Lower leg skin (tissue), 3 donors: Measurements from ENCODE around the gene AUTS2.

Experiments
- POLR2A ChIP-seq, 2 donors: fragments of 450-650 bp; IDR thresholded peaks; one replicate each; pipeline ENCODE4 v1.6.1; 2016 to 2017; ENCODE audit warnings: antibody characterized with exemption in 2 of 2, mild to moderate bottlenecking in 1 of 2, moderate library complexity in 1 of 2
- TF ChIP-seq, protein P1 (sequence below), 3 donors: fragments of 450-650 bp; IDR thresholded peaks; one replicate each; pipeline ENCODE4 v1.5.1; 2016; ENCODE audit warnings: antibody characterized with exemption in 3 of 3, mild to moderate bottlenecking in 3 of 3, moderate library complexity in 2 of 3

DNA sequence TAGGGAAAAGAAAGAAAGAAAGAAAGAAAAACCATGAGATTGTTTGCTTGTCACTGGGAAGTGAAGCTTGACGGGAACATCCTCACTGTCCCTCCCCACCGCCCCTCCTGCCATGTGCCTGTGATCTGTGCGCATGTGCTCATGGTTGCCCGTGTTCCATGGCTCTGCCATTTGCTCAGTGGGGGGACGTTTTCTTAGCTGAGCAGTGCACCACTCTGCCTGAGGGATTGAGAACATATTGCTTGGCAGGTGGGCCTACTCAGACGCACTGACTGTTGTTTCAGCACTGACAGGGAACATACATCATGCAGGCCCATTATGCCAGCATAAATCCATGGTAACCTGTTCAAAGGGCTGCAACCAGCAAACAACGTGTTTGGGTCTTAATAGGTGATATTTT lies 785.7 kb downstream of the AUTS2 start:
- TF ChIP-seq, protein P1, sequence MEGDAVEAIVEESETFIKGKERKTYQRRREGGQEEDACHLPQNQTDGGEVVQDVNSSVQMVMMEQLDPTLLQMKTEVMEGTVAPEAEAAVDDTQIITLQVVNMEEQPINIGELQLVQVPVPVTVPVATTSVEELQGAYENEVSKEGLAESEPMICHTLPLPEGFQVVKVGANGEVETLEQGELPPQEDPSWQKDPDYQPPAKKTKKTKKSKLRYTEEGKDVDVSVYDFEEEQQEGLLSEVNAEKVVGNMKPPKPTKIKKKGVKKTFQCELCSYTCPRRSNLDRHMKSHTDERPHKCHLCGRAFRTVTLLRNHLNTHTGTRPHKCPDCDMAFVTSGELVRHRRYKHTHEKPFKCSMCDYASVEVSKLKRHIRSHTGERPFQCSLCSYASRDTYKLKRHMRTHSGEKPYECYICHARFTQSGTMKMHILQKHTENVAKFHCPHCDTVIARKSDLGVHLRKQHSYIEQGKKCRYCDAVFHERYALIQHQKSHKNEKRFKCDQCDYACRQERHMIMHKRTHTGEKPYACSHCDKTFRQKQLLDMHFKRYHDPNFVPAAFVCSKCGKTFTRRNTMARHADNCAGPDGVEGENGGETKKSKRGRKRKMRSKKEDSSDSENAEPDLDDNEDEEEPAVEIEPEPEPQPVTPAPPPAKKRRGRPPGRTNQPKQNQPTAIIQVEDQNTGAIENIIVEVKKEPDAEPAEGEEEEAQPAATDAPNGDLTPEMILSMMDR (IDR thresholded peaks at IDR 0.05) = no peak
- no peak for TF ChIP-seq POLR2A (IDR thresholded peaks at IDR 0.05)
